HG03565 (cell line): ENCODE data around the gene KDELR3.

Experiments used
- ATAC-seq: cut with Tn5 transposase; IDR thresholded peaks from one replicate; pipeline ENCODE4 v1.9.1; 2021; ENCODE audit warnings: mild to moderate bottlenecking, moderate library complexity; ENCODE audit not compliant: unreplicated experiment

KDELR3 gene

GRCh38 chr22:38506118-38506962 is 38.4 kb downstream of the KDELR3 start, which contains the start of gene DDX17:
DDX17 (minus strand) TSS chr22:38506311.
- ATAC-seq = peak; percentile 74

GRCh38 chr22:38510416-38510970 is 42.6 kb downstream of the KDELR3 start:
- no peak for ATAC-seq

GRCh38 chr22:38513063-38513462 is 45.2 kb downstream of the KDELR3 start:
- no peak for ATAC-seq

GRCh38 chr22:38518620-38519019 is 50.7 kb downstream of the KDELR3 start:
- no peak for ATAC-seq

- no peak for ATAC-seq
These were observed 51.8 kb downstream of the KDELR3 start for GRCh38 chr22:38519453-38520250.

GRCh38 chr22:38523029-38523428 is 55.1 kb downstream of the KDELR3 start:
- ATAC-seq = no peak

GRCh38 chr22:38523479-38523878 is 55.6 kb downstream of the KDELR3 start:
- no peak for ATAC-seq

GRCh38 chr22:38524429-38524828 is 56.5 kb downstream of the KDELR3 start:
- no peak for ATAC-seq

GRCh38 chr22:38531251-38531938 is 63.5 kb downstream of the KDELR3 start:
- ATAC-seq = no peak
